ENCODE results near the gene LRRC58.
A peak's percentile ranks its signal among the peaks of the same experiment; 100 is the strongest.
"Not testable (repeated sequence)": the region's sequence is repeated elsewhere in the genome, so short reads cannot be mapped to it uniquely, and the experiment has no call there.

The LRRC58 gene
- 30.0 to 176 (median 114) reads per million in 18 experiments for total RNA-seq

- DNase-seq: peak; percentile 92 to 95
Observed at GRCh38 chr3:120348991-120349854, at the start of gene LRRC58. LRRC58 (minus strand) TSS chr3:120349354; CDS start chr3:120349243, 111 bp downstream.

DNA sequence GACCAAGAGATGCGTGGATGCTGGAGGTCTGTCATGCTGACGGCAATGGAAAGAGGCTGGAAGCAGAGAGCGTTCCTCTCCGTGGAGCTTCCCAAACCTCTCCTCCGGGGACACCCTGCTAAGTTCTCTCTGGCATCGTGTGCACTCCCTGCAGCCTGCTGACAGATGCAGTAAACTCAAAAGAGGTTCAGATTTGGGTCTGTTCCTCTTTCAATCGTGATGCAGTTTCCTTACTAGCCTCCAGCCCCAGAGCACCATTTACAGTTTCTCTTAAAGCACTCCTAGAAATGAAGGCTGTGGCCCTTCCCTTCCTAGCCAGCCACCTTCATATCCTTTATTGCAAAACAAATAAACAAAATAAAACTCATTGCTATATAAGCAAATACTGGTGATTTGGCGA lies 47.3 kb upstream of the LRRC58 start:
- no peak for DNase-seq

GRCh38 chr3:120394347-120394746 lies 45.2 kb upstream of the LRRC58 start:
- no peak for DNase-seq

GRCh38 chr3:120393761-120394160 lies 44.6 kb upstream of the LRRC58 start:
- no peak for DNase-seq

- no peak for DNase-seq
Observed at GRCh38 chr3:120393243-120393642, 44.1 kb upstream of the LRRC58 start.

DNA sequence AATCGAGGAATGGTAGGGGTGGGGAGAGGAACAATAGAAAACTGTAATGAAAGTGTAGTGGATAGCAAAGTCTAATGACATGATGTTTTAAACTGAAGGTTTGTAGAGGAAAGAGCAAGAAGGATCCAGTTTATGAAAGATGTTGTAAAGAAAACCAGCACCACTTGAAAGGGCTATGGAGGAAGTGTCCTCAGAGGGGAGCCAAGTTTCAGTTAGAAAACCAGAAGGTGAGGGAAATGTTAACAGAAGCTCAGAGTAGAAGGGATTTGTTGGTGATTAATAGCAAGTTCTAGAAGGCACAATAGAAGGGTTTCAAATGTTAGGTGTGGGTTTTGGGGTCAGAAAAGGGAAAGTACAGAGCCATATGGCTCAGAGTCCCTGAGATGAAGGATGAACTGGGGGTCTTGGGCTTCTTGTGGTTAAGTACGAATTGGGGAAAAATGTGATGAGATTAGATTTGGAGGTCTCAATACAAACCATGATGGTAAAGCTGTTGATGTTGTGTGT lies 33.8 kb upstream of the LRRC58 start:
- no peak for DNase-seq

DNA sequence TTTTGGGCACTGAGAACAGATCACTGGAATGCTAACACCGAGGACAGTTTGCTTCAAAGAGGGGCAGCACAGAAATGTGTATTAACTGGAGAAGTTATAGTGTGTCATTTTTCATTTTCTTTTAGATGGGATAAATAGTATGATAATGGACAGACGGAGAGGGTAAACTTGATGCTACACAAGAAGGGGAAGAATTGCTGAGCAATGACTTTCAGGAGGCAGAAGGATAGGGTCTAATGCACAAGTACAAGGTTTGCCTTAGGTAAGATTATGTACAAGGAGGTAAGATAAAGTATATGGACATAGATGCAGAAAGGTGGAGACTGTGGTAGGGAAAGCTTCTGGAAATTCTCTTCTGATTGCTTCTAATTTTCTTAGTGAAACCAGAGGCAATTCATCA lies 32.3 kb upstream of the LRRC58 start:
- DNase-seq: no peak

DNA sequence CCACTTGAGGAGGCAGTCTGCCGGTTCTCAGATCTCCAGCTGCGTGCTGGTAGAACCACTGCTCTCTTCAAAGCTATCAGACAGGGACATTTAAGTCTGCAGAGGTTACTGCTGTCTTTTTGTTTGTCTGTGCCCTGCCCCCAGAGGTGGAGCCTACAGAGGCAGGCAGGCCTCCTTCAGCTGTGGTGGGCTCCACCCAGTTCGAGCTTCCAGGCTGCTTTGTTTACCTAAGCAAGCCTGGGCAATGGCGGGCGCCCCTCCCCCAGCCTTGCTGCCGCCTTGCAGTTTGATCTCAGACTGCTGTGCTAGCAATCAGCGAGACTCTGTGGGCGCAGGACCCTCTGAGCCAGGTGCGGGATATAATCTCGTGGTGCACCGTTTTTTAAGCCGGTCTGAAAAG lies 28.8 kb upstream of the LRRC58 start:
- DNase-seq: not testable (repeated sequence)

DNA sequence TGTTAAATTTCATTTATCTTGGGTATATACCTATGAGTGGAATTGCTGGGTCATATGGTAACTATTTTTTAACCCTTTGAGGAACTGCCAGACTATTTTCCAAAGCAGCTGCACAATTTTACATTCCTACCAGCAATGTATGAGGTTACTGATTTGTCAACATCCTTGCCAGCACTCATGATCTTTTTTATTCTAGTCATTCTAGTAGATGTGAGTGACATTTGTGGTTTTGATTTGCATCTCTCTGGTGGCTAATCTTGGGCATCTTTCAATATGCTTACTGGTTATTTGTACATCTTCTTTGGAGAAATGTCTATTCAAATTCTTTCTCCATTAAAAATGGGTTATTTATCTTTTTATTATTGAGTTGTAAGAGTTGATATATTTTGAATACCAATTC lies 21.3 kb upstream of the LRRC58 start:
- DNase-seq: no peak

DNA sequence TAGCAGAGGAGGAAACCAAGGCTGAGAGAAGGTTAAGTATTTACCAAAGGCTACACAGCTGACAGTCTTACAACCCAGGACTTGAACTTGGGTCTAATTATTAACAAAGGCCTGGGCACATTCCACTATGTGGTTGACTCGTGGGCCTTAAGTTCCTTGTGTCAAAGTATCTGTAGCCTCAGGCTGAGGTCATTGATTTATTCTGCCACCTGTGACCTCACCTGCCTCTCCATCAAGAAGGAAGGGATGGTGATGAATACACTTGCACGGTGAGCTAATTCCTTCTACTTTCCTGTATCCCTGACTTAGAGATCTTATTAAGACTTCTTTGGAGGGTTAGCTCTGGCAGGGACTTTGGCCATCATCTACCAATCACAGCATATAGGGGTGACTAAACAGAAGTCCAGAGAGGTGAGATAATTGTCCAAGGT lies 19.9 kb upstream of the LRRC58 start:
- DNase-seq: no peak

DNA sequence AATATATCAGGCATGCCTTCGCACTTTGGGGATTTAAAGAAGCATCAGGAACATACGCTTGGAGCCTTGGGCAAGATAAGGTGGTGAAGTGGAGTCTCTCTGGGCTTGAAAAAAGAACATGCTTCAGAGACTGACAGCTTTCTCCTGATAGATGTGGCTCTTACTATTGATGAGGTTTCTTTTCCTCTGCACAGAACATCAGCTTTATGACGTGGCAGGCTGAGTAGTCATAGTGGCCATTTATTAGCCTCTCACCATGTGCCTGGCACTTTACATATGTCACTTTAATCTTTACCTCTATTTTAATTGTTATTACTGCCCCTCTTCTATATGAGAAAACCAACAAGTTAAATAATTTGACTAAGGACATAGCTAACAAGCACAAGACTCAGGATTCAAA lies 19.0 kb upstream of the LRRC58 start:
- DNase-seq: no peak

GRCh38 chr3:120364821-120365220 lies 15.7 kb upstream of the LRRC58 start:
- DNase-seq: no peak

- DNase-seq: no peak
Observed at GRCh38 chr3:120364101-120364500, 14.9 kb upstream of the LRRC58 start.

GRCh38 chr3:120357807-120358206 lies 8.7 kb upstream of the LRRC58 start:
- DNase-seq: no peak

DNA sequence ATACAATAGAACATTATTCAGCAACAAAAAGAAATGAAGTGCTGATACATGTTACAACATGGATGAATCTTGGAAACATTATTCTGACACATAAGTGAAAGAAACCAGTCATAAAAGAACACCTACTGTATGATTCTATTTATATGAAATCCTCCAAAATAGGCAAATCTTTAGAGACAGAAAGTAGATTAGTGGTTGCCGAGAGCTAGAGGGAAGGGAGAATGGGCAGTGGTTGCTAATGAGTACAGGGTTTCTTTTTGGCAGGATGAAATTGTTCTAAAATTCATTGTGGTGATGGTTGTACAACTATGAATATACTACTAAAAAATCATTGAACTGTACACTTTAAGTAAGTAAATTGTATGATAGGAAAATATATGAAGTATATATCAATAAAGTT lies 6.3 kb upstream of the LRRC58 start:
- no peak for DNase-seq

- DNase-seq: no peak
Observed at GRCh38 chr3:120353463-120353862, 4.3 kb upstream of the LRRC58 start.

GRCh38 chr3:120352017-120352416 lies 2.9 kb upstream of the LRRC58 start:
- no peak for DNase-seq

DNA sequence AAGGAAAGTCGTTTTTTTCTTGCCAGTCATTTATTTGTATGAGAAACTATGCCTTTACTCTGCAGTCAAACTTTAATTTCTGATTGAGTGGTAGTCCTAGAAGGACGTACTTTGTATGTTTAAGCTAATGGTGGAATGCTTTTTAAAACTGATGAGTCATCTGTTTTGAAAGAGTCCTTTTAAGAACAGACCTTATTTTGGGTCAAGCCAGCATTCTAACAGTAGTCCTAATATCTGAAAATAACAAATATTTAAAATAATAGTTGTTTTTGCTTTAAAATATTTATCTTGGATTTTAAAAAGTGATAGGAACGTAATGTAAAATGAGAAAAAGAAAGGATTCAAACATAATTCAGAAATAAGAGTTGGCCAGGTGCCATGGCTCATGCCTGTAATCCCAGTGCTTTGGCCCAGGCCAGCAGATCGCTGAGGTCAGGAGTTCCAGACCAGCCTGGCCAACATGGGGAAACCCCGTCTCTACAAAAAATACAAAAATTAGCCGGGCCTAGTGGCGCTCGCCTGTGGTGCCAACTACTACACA lies 1.3 kb upstream of the LRRC58 start:
- no peak for DNase-seq

DNA sequence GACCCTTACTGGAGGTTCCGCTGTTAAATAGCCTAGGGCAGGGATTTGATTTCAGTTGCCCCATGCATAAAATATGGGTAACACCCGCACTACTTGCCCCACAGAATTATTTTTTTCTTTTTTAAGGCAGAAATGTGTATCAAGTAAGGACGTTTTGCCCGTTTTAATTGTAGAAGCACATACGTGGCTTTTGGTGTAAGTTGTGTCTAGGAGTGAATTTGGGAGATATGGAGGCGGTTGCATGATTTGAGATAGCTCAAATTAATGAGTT lies 636 bp upstream of the LRRC58 start:
- no peak for DNase-seq

- DNase-seq: peak; percentile 30 to 34
Observed at GRCh38 chr3:120348065-120348990, 826 bp downstream of the LRRC58 start.

DNA sequence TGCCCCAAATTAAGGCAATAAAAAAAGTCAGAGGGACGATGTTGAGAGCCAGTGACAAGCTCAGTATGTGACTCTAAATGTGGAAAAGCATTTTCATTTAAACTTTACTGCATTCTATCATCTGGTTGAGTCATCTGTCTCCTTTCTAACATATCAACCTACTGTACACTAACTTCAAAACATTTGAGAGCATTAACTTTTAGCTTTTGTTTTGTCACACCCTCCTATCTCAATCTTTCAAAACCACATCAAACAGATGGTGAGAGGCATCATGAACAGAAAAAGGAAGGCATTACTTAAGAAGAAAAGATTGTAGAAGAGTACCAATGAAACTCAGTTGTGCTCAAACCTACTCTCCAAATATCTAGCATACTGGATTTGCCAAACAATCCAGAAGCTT lies 4.8 kb downstream of the LRRC58 start:
- DNase-seq: no peak

- no peak for DNase-seq
Observed at GRCh38 chr3:120341658-120342346, 7.4 kb downstream of the LRRC58 start.

GRCh38 chr3:120339362-120339761 lies 9.8 kb downstream of the LRRC58 start:
- DNase-seq: no peak
